ENCODE data around the gene CIRBP.
A peak's percentile ranks its signal among the peaks of the same experiment; 100 is the strongest.

Gene CIRBP

DNA sequence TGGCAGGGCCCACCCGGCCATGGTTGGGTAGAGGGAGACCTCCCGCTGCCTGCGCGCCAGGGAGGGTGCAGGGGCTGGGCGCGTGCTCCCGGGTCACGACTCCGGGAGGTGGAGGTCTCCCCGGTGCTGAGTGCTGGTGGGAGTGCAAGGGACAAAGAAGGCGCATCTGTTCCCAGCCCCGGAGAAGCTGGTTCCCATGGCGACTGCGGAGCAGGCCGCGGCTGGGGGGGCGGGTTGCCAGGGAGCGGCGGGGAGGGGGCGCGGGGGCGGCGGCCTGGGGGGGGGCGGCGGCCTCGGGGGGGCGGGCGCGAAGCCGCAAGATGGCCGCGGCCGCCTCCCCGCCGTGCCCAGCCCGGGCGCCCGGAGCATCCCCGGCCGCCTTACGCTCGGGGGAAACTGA is 32.6 kb upstream of the CIRBP start:
- TF ChIP-seq, protein P1, sequence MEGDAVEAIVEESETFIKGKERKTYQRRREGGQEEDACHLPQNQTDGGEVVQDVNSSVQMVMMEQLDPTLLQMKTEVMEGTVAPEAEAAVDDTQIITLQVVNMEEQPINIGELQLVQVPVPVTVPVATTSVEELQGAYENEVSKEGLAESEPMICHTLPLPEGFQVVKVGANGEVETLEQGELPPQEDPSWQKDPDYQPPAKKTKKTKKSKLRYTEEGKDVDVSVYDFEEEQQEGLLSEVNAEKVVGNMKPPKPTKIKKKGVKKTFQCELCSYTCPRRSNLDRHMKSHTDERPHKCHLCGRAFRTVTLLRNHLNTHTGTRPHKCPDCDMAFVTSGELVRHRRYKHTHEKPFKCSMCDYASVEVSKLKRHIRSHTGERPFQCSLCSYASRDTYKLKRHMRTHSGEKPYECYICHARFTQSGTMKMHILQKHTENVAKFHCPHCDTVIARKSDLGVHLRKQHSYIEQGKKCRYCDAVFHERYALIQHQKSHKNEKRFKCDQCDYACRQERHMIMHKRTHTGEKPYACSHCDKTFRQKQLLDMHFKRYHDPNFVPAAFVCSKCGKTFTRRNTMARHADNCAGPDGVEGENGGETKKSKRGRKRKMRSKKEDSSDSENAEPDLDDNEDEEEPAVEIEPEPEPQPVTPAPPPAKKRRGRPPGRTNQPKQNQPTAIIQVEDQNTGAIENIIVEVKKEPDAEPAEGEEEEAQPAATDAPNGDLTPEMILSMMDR (IDR thresholded peaks at IDR 0.05; ENCODE audit: insufficient read depth, low read depth, low read length, missing control alignments) = no peak
- no peak overlapping the region for H3K4me3 ChIP-seq (ENCODE audit: low read depth, low read length)
- DNase-seq (ENCODE audit: low read depth) = no peak

- DNase-seq (ENCODE audit: low read depth) = no peak
- H3K4me3 ChIP-seq (ENCODE audit: low read depth, low read length) = peak overlapping the region; percentile 35
- TF ChIP-seq, protein P1 (IDR thresholded peaks at IDR 0.05; ENCODE audit: insufficient read depth, low read depth, low read length, missing control alignments) = no peak
These were observed 32.0 kb upstream of the CIRBP start for GRCh38 chr19:1237027-1237659.

- no peak for DNase-seq (ENCODE audit: low read depth)
- TF ChIP-seq, protein P1 (IDR thresholded peaks at IDR 0.05; ENCODE audit: insufficient read depth, low read depth, low read length, missing control alignments) = no peak
- H3K4me3 ChIP-seq (ENCODE audit: low read depth, low read length) = peak within 1 kb of the TSS; percentile 35
These were observed 31.3 kb upstream of the CIRBP start, which contains the start of gene CBARP for GRCh38 chr19:1237754-1238368. Gene CBARP (minus strand): TSS chr19:1238005. CDS start chr19:1236100, 1,905 bp downstream.

DNA sequence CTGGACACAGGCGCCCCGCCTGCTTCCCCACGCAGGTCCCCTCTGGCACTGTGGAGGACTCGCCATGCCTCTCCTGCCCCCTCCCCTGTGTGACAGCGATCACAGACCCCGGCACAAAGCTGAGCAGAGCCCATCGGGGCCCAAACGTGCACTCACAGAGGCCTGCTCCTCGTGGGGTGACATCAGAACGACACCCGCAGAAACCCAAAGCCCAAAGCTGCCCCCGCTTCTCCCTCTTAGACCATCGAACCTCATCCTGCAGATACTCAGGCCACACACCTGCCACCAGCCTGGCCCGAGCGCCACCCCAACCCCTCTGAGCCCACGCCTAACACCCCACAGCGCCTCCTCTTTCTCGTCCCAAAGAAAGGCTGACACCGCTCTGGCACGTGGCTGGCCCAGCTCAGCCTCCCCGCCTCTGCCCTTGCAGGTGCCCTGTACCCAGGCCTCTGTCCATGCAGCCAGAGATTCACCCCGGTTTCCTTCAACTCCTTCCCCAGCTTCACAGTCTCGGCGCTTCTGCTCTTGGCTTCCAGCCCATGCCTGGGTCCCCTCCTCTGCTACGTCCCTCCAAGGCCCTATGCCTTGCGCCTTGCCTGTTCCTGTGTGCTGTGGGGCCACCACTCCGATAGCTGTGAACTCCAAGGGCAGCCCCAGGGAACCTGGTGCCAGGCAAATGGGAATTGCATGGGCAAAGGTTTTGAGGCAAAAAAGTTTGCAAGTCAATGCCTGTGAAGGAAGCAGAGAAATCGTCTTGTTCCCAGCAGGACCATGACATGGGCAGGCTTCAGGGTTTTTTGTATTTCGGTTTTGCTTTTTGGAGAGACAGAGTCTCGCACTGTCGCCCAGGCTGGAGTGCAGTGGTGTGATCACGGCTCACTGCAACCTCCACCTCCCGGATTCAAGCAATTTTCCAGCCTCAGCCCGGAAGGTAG is 30.5 kb upstream of the CIRBP start:
- DNase-seq (ENCODE audit: low read depth) = no peak
- TF ChIP-seq, protein P1 (IDR thresholded peaks at IDR 0.05; ENCODE audit: insufficient read depth, low read depth, low read length, missing control alignments) = no peak
- H3K4me3 ChIP-seq (ENCODE audit: low read depth, low read length) = no peak overlapping the region; the same call in 1 of the 2 replicates

DNA sequence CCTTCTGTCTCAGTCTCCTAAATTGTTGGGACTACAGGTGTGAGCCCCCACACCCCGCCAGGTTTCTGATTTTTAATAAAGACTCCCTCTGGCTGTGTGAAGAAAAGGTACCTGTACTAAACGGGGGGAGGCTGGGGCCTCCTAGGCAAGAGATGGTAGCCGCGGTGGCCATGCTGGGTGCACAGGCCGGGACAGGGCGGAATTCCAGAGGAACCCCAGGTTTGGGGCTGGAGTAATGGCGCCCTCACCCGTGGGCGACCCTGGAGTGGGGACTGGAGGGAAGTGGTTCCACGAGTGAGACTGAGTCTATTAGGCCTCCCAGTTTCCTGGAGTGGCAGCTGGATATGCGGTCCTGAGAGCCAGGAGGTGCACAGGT is 29.7 kb upstream of the CIRBP start:
- no peak overlapping the region for H3K4me3 ChIP-seq (ENCODE audit: low read depth, low read length)
- TF ChIP-seq, protein P1 (IDR thresholded peaks at IDR 0.05; ENCODE audit: insufficient read depth, low read depth, low read length, missing control alignments) = no peak
- DNase-seq (ENCODE audit: low read depth) = no peak

GRCh38 chr19:1239796-1240737 is 29.1 kb upstream of the CIRBP start:
- TF ChIP-seq, protein P1 (IDR thresholded peaks at IDR 0.05; ENCODE audit: insufficient read depth, low read depth, low read length, missing control alignments) = peak; percentile 85
- peak overlapping the region; percentile 77 for H3K4me3 ChIP-seq (ENCODE audit: low read depth, low read length)
- peak; percentile 94 for DNase-seq (ENCODE audit: low read depth)
